ENCODE data around the gene RHOJ.

- no peak for TF ChIP-seq CTCF (IDR thresholded peaks at IDR 0.05)
- no peak for TF ChIP-seq POLR2AphosphoS5 (IDR thresholded peaks at IDR 0.05)
These were observed 40.0 kb upstream of the RHOJ start for GRCh38 chr14:63164108-63164683.
